Astrocyte (in vitro differentiated cells and primary cell): ENCODE measurements around the gene SWT1. TPM values are rescaled to one million over a fixed set of nuclear protein-coding genes. Genes with fewer than 3 reads are reported as not detected.
"Not testable (repeated sequence)": the region's sequence is repeated elsewhere in the genome, so short reads cannot be mapped to it uniquely, and the experiment has no call there.

Experiments
- DNase-seq: peaks from one replicate; pipeline ENCODE4 v3.0.0-alpha.2; 2010; ENCODE audit warnings: low read depth
- FAIRE-seq: peaks from 2 replicates; lab custom pipeline; 2011; peaks lifted over from hg19 to GRCh38; lab: Jason Lieb, UNC
- H2AFZ ChIP-seq: 2 replicates; pipeline ENCODE4 v1.6.0; 2012; ENCODE audit warnings: low read depth, low read length, inconsistent platforms
- H3K27ac ChIP-seq: 2 replicates; pipeline ENCODE4 v1.5.1; 2011; ENCODE audit warnings: low read depth, low read length, inconsistent platforms
- H3K27me3 ChIP-seq: 2 replicates; pipeline ENCODE4 v1.6.0; 2011; ENCODE audit warnings: low read length, inconsistent platforms; ENCODE audit not compliant: insufficient read depth
- H3K36me3 ChIP-seq: 2 replicates; pipeline ENCODE4 v1.5.1; 2011; ENCODE audit warnings: low read length, inconsistent platforms; ENCODE audit not compliant: insufficient read depth
- H3K4me1 ChIP-seq: 2 replicates; pipeline ENCODE4 v1.5.1; 2011; ENCODE audit warnings: low read length, inconsistent platforms; ENCODE audit not compliant: insufficient read depth
- H3K4me2 ChIP-seq: 2 replicates; pipeline ENCODE4 v1.6.0; 2012; ENCODE audit warnings: low read length, inconsistent platforms
- H3K4me3 ChIP-seq: 2 replicates; pipeline ENCODE4 v1.5.1; 2011; ENCODE audit warnings: low read depth, mild to moderate bottlenecking, low read length, inconsistent platforms; ENCODE audit not compliant: insufficient read depth
- H3K79me2 ChIP-seq: 2 replicates; pipeline ENCODE4 v1.6.0; 2012; ENCODE audit warnings: mild to moderate bottlenecking, low read length, inconsistent platforms; ENCODE audit not compliant: insufficient read depth
- H3K9ac ChIP-seq: 2 replicates; pipeline ENCODE4 v1.6.0; 2012; ENCODE audit warnings: mild to moderate bottlenecking, low read length, inconsistent platforms
- H3K9me3 ChIP-seq: 2 replicates; pipeline ENCODE4 v1.5.1; 2012; ENCODE audit warnings: low read depth, mild to moderate bottlenecking, low read length, inconsistent platforms; ENCODE audit not compliant: insufficient read depth
- H4K20me1 ChIP-seq: 2 replicates; pipeline ENCODE4 v1.6.0; 2012; ENCODE audit warnings: low read length, inconsistent platforms; ENCODE audit not compliant: insufficient read depth
- H3K27ac Mint-ChIP-seq: one replicate; pipeline ENCODE4 v1.8.0; 2021; ENCODE audit warnings: mild to moderate bottlenecking, mixed read lengths; ENCODE audit not compliant: unreplicated experiment
- H3K27me3 Mint-ChIP-seq: one replicate; pipeline ENCODE4 v1.8.0; 2021; ENCODE audit warnings: low read depth, mixed read lengths; ENCODE audit not compliant: unreplicated experiment
- H3K36me3 Mint-ChIP-seq: one replicate; pipeline ENCODE4 v1.8.0; 2021; ENCODE audit warnings: low read depth, mixed read lengths; ENCODE audit not compliant: unreplicated experiment
- H3K4me1 Mint-ChIP-seq: one replicate; pipeline ENCODE4 v1.8.0; 2021; ENCODE audit warnings: low read depth, mixed read lengths; ENCODE audit not compliant: unreplicated experiment
- H3K4me3 Mint-ChIP-seq: one replicate; pipeline ENCODE4 v1.8.0; 2021; ENCODE audit warnings: mild to moderate bottlenecking, moderate library complexity, mixed read lengths; ENCODE audit not compliant: unreplicated experiment
- H3K9me3 Mint-ChIP-seq: one replicate; pipeline ENCODE4 v1.8.0; 2021; ENCODE audit warnings: mild to moderate bottlenecking, mixed read lengths; ENCODE audit not compliant: unreplicated experiment
- CTCF ChIP-seq: IDR thresholded peaks from 2 replicates; pipeline ENCODE4 v1.5.1; 2011; ENCODE audit warnings: low read depth, mild to moderate bottlenecking, inconsistent platforms, low read length, moderate library complexity; ENCODE audit not compliant: insufficient read depth
- EZH2 ChIP-seq: IDR thresholded peaks from 2 replicates; pipeline ENCODE4 v1.6.1; 2012; ENCODE audit warnings: mild to moderate bottlenecking, low read length, inconsistent platforms; ENCODE audit not compliant: insufficient read depth
- total RNA-seq: library from RNA; stranded (reverse); gene quantifications from 2 replicates; pipeline ENCODE4 v1.2.1, GENCODE V29; 2021

SWT1 gene
- total RNA-seq, 1 donor from 2014 or later = 5.4 TPM

GRCh38 chr1:185232874-185233273, 75.9 kb downstream of the SWT1 start:
- Mint-ChIP-seq H3K27me3 (no peaks in the 10 kb centered on the region), H3K4me1 (no peaks in the 10 kb centered on the region), H3K27ac (no peak overlapping the region), H3K4me3 (no peak overlapping the region), H3K36me3 (peaks cover 16% of the 10 kb centered on the region), H3K9me3 (peaks cover 12% of the 10 kb centered on the region)
- Histone ChIP-seq H3K4me3 (no peak overlapping the region), H3K4me2 (no peak overlapping the region), H3K4me1 (no peaks in the 10 kb centered on the region), H4K20me1 (no peaks in the 10 kb centered on the region), H3K27me3 (no peaks in the 10 kb centered on the region), H3K36me3 (no peaks in the 10 kb centered on the region), H3K79me2 (no peaks in the 10 kb centered on the region), H3K27ac (no peak overlapping the region), H3K9ac (no peak overlapping the region), H2AFZ (no peak overlapping the region), H3K9me3 (no peaks in the 10 kb centered on the region)
- FAIRE-seq = no peak
- DNase-seq = no peak
- TF ChIP-seq CTCF (no peak), EZH2 (no peak)

- not testable (repeated sequence) for H3K27ac ChIP-seq, H3K27me3 ChIP-seq, H3K9me3 ChIP-seq, H3K27me3 Mint-ChIP-seq, H2AFZ ChIP-seq, DNase-seq, H3K4me3 ChIP-seq, H3K27ac Mint-ChIP-seq, H3K4me2 ChIP-seq, H3K9ac ChIP-seq, H3K36me3 ChIP-seq, H3K4me1 Mint-ChIP-seq, FAIRE-seq, H4K20me1 ChIP-seq, H3K79me2 ChIP-seq, H3K4me1 ChIP-seq, H3K4me3 Mint-ChIP-seq
- Mint-ChIP-seq H3K9me3 (peaks cover 12% of the 10 kb centered on the region), H3K36me3 (peaks cover 16% of the 10 kb centered on the region)
Measured at GRCh38 chr1:185234183-185234582, 77.2 kb downstream of the SWT1 start.

GRCh38 chr1:185237176-185237575, 80.2 kb downstream of the SWT1 start:
- H3K9ac ChIP-seq, H3K4me3 Mint-ChIP-seq, H3K4me2 ChIP-seq, H2AFZ ChIP-seq, H3K4me3 ChIP-seq, H3K27ac ChIP-seq, H3K4me1 ChIP-seq, FAIRE-seq, H3K4me1 Mint-ChIP-seq, DNase-seq, H3K27me3 ChIP-seq, H3K9me3 ChIP-seq, H4K20me1 ChIP-seq, H3K27me3 Mint-ChIP-seq, H3K79me2 ChIP-seq, H3K27ac Mint-ChIP-seq, H3K36me3 ChIP-seq: not testable (repeated sequence)
- peaks cover 16% of the 10 kb centered on the region for H3K36me3 Mint-ChIP-seq
- peaks cover 12% of the 10 kb centered on the region for H3K9me3 Mint-ChIP-seq

GRCh38 chr1:185237661-185238060, 80.7 kb downstream of the SWT1 start:
- Histone ChIP-seq H3K9ac (no peak overlapping the region), H3K9me3 (no peaks in the 10 kb centered on the region), H3K27me3 (no peaks in the 10 kb centered on the region), H3K79me2 (no peaks in the 10 kb centered on the region), H2AFZ (no peak overlapping the region), H3K4me3 (no peak overlapping the region), H3K36me3 (no peaks in the 10 kb centered on the region), H4K20me1 (no peaks in the 10 kb centered on the region), H3K4me2 (no peak overlapping the region), H3K27ac (no peak overlapping the region), H3K4me1 (no peaks in the 10 kb centered on the region)
- DNase-seq = no peak
- Mint-ChIP-seq H3K36me3 (peaks cover 16% of the 10 kb centered on the region), H3K9me3 (peaks cover 12% of the 10 kb centered on the region), H3K4me3 (no peak overlapping the region), H3K27me3 (no peaks in the 10 kb centered on the region), H3K4me1 (no peaks in the 10 kb centered on the region), H3K27ac (no peak overlapping the region)
- no peak for TF ChIP-seq EZH2
- TF ChIP-seq CTCF = no peak
- FAIRE-seq = no peak
